ENCODE measurements around the gene GRID1.

GRID1 gene

DNA sequence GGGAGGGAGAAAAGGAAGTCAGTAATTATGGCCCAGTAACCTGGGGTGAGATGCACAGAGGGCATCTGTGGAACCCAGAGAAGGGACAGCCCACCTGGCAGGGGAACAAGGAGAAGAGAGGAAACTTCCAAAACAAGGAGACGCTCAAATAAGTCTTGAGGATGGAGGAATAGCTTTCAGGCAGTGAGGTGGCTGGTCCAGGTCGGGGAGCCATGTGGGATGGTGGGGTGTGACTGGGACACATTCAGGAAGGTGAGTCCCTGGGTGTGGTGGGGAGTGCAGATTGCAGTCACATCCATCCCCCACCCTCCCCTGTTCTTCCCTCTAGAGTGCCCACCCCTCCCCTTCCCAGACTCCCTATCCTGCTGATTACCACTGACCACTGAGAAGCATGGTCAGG is 175.4 kb downstream of the GRID1 start:
- TF ChIP-seq, protein P1, sequence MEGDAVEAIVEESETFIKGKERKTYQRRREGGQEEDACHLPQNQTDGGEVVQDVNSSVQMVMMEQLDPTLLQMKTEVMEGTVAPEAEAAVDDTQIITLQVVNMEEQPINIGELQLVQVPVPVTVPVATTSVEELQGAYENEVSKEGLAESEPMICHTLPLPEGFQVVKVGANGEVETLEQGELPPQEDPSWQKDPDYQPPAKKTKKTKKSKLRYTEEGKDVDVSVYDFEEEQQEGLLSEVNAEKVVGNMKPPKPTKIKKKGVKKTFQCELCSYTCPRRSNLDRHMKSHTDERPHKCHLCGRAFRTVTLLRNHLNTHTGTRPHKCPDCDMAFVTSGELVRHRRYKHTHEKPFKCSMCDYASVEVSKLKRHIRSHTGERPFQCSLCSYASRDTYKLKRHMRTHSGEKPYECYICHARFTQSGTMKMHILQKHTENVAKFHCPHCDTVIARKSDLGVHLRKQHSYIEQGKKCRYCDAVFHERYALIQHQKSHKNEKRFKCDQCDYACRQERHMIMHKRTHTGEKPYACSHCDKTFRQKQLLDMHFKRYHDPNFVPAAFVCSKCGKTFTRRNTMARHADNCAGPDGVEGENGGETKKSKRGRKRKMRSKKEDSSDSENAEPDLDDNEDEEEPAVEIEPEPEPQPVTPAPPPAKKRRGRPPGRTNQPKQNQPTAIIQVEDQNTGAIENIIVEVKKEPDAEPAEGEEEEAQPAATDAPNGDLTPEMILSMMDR (IDR thresholded peaks at IDR 0.05; ENCODE audit: extremely low read depth, insufficient read depth, missing control alignments), result no peak
- DNase-seq (ENCODE audit: low spot score), result no peak
- in situ Hi-C loops (cut with MboI; ENCODE audit: low pct_unique_long_range_greater_than_20kb, low sequenced_read_pairs, unreplicated experiment), result no loop called here

DNA sequence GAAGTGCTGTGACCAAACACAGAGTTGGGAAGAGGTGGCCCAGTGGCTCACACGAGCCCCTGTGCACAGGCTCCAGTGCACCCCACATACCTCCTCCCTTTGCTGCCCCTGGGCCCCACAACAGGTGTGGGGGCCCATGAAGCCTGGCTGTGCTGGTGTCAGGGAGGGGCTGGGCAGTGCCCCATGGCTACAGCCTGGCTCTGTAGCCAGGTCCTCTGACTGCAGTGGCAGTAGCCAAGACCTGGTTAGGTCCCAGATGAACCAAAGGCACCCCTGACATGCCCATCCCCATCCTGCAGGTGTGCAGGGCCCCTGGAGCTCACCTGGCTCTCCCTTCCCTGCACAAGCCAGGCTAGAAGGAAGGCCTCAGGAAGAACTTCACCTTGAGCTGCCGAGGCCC is 176.3 kb downstream of the GRID1 start:
- in situ Hi-C loops (cut with MboI; ENCODE audit: low pct_unique_long_range_greater_than_20kb, low sequenced_read_pairs, unreplicated experiment), result no loop called here
- TF ChIP-seq, protein P1 (IDR thresholded peaks at IDR 0.05; ENCODE audit: extremely low read depth, insufficient read depth, missing control alignments), result no peak
- no peak for DNase-seq (ENCODE audit: low spot score)

DNA sequence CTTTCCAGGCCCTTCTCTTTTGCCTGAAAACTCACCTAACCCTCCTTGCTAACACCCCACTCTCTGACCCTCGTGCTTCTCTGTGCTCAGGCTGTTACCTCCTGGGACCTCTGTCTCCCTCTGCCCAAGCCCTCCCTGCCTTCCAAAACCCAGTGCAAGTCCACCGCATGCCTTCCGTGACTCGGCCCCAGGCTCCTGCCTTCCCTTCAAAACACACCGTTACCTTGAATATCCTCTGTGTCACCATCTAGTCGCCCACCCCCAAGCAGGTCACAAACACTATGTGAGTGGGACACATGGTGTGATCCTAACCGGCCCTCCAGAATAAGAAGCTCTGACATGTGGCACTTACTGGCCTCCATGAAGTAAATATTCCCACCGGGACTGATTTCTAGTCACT is 176.7 kb downstream of the GRID1 start:
- in situ Hi-C loops (cut with MboI; ENCODE audit: low pct_unique_long_range_greater_than_20kb, low sequenced_read_pairs, unreplicated experiment), result no loop called here
- TF ChIP-seq, protein P1 (IDR thresholded peaks at IDR 0.05; ENCODE audit: extremely low read depth, insufficient read depth, missing control alignments), result no peak
- DNase-seq (ENCODE audit: low spot score), result no peak

DNA sequence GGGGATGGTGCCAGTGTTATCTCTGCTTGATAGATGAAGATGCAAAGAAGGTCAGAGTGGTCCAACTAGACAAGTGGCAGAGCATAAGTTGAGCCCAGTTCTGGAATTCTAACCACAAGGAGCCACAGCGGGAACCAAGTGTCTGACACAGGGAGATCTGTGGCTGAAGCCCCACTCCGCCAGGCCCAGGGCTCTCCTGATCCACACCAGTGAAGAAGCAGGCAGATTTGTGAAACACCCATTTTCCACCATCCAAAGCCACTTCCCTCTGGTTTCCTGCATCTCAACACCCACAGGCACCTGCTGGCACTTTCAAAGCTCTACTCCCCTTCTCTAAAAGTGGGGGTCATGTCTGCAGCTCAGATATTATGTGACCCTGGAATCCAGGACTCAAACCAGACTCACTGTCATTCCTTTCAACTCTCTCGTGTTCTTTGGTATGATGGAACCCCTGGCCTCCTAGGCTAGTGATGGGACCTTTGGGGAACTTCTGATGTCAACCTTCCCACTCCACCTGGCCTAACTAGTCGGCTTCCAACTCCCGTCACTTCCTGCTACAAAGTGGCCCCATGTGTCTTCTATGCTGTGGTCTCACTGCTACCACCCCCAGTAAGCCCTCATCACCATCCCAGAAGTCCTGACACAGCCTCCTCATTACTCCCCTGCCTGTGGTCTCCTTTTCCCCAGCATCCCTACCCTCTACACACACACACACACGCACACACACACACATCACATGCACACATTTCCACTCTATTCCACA is 177.6 kb downstream of the GRID1 start:
- TF ChIP-seq, protein P1 (IDR thresholded peaks at IDR 0.05; ENCODE audit: extremely low read depth, insufficient read depth, missing control alignments), result no peak
- DNase-seq (ENCODE audit: low spot score), result no peak
- in situ Hi-C loops (cut with MboI; ENCODE audit: low pct_unique_long_range_greater_than_20kb, low sequenced_read_pairs, unreplicated experiment), result no loop called here

DNA sequence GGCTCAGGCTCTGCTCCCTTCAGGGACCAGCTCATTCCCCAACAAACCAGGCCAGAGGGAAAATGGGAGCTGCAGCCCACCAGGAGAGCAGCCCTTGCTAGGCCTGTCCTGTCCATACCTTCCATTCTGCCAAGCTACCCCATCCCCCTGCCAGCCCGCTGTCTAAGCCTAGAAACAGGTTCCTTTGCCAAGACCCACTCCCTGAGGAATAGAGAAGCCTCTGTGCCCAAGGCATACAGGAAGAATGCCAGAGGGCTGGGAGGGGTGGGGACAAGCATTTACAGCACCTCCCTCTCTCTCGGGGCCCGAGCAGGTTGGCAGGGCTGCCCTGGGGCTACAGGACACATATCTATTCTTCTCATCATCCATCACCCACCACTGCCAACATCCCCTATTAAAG is 178.3 kb downstream of the GRID1 start:
- TF ChIP-seq, protein P1 (IDR thresholded peaks at IDR 0.05; ENCODE audit: extremely low read depth, insufficient read depth, missing control alignments), result no peak
- in situ Hi-C loops (cut with MboI; ENCODE audit: low pct_unique_long_range_greater_than_20kb, low sequenced_read_pairs, unreplicated experiment), result no loop called here
- DNase-seq (ENCODE audit: low spot score), result no peak

DNA sequence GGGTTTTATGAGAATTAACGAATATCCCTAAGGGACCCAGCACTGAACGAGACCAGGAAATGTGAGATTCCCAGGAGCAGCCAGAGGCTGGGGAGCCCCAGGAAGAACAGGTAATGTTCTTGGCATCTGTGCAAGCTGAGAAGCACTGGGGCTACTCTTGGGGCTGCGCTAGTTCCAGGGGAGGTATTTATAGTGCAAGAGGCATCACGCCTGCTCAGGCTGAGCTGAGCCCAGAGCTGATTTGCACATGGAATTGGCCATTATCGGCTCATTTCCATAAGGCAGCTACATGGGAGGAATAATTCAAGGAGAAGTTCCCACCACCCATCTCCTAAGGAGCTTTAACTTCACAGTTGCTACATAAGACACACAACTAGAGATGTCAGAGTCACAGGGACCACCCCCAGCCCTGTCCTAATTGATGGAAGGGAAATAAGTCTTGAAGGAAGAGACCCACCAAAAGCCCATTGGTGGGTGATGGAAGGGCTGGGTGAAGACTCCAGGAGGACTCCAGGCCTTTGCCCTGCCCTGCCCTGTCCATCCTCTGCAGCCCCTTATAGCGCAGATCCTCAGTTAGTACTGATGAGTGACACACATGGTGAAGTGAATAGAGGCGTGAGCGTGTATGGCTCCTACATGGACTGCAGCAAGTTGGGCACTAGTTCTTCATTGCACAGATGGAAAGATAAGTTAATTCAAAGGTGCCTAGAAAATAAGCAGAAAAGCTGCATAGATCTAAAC is 178.9 kb downstream of the GRID1 start:
- DNase-seq (ENCODE audit: low spot score), result no peak
- TF ChIP-seq, protein P1 (IDR thresholded peaks at IDR 0.05; ENCODE audit: extremely low read depth, insufficient read depth, missing control alignments), result no peak
- in situ Hi-C loops (cut with MboI; ENCODE audit: low pct_unique_long_range_greater_than_20kb, low sequenced_read_pairs, unreplicated experiment), result no loop called here
